Transverse colon (tissue), 4 donors: Measurements from ENCODE around the gene TLR5. TPM values are rescaled to one million over a fixed set of nuclear protein-coding genes. Genes with fewer than 3 reads are reported as not detected.

Experiments
- DNase-seq: peaks from one replicate; pipeline ENCODE4 v3.0.0-alpha.2; 2019
- H3K27ac ChIP-seq, 4 donors: fragments of 200-600 bp; sonication (generic); 2 replicates each; pipeline ENCODE4 v1.5.1; 2016 to 2018; ENCODE audit warnings: inconsistent platforms in 4 of 4
- H3K27me3 ChIP-seq: fragments of 200-600 bp; sonication (generic); 2 replicates; pipeline ENCODE4 v1.5.1; 2017; ENCODE audit warnings: inconsistent platforms
- H3K36me3 ChIP-seq, 4 donors: fragments of 200-600 bp; sonication (generic); 2 replicates each; pipeline ENCODE4 v1.5.1; 2017 to 2019; ENCODE audit warnings: inconsistent platforms in 4 of 4
- H3K4me1 ChIP-seq, 4 donors: fragments of 200-600 bp; sonication (generic); 2 replicates each; pipeline ENCODE4 v1.5.1; 2017 to 2020; ENCODE audit warnings: inconsistent platforms in 4 of 4
- H3K4me3 ChIP-seq, 4 donors: fragments of 200-600 bp; sonication (generic); 1 replicate in 1 of 4; 2 replicates in 3 of 4; pipeline versions ENCODE4 v1.5.1 to v1.6.1; 2017 to 2019; ENCODE audit warnings: inconsistent platforms in 4 of 4
- H3K9me3 ChIP-seq, 2 donors: fragments of 200-600 bp; sonication (generic); 2 replicates each; pipeline ENCODE4 v1.5.1; 2017 to 2019; ENCODE audit warnings: inconsistent platforms in 2 of 2
- EP300 ChIP-seq: sonication (generic); formaldehyde crosslinking; IDR thresholded peaks from one replicate; pipeline ENCODE4 v1.6.1; 2017; ENCODE audit warnings: antibody characterized with exemption, low read depth
- POLR2A ChIP-seq: fragments of 450-650 bp; IDR thresholded peaks from one replicate; pipeline ENCODE4 v1.6.1; 2016; ENCODE audit warnings: antibody characterized with exemption, mild to moderate bottlenecking, moderate library complexity
- POLR2AphosphoS5 ChIP-seq, 3 donors: sonication (generic); formaldehyde crosslinking; IDR thresholded peaks; one replicate each; pipeline ENCODE4 v1.6.1; 2016; ENCODE audit warnings: antibody characterized with exemption in 3 of 3
- WGBS, 2 donors: methylation state at CpG; one replicate each; pipeline ENCODE4 v1.1.5; 2018; ENCODE audit warnings: low coverage in 1 of 2; 5-methylcytosine and 5-hydroxymethylcytosine counted together
- in situ Hi-C, 4 donors: fragments of 200-750 bp; cut with MboI; loops; one replicate each; pipeline versions ENCODE4 v1.15.0 to v1.15.1; 2017; ENCODE audit warnings: low sequenced_read_pairs in 3 of 4, low pct_ligation_motif_present in 1 of 4, low pct_unique_long_range_greater_than_20kb in 1 of 4
- intact Hi-C: fragments of 100-400 bp; cut with DNase I; formaldehyde crosslinking; loops from one replicate; pipeline ENCODE4 v1.15.1; 2023; ENCODE audit warnings: low total_unique reads
- total RNA-seq, 4 donors: library from RNA; depleted of rRNA; stranded (reverse); fragments of >200 nt; gene quantifications; one replicate each; pipeline ENCODE4 v1.1.0, GENCODE V29; 2016
- TF ChIP-seq, protein P1 (sequence below), 5 experiments: fragments of 200-600 bp in 3 of 5; fragments of 450-650 bp in 2 of 5; sonication (generic) in 3 of 5; IDR thresholded peaks; 1 replicate in 2 of 5; 2 replicates in 3 of 5; pipeline ENCODE4 v1.5.1; 2016 to 2017; ENCODE audit warnings: antibody characterized with exemption in 5 of 5, inconsistent platforms in 3 of 5, mild to moderate bottlenecking in 2 of 5, moderate library complexity in 1 of 5

Gene TLR5
- total RNA-seq, 4 donors from 2014 or later, result 1.9 to 9.4 (median 3.8) TPM; not detected in 1

DNA sequence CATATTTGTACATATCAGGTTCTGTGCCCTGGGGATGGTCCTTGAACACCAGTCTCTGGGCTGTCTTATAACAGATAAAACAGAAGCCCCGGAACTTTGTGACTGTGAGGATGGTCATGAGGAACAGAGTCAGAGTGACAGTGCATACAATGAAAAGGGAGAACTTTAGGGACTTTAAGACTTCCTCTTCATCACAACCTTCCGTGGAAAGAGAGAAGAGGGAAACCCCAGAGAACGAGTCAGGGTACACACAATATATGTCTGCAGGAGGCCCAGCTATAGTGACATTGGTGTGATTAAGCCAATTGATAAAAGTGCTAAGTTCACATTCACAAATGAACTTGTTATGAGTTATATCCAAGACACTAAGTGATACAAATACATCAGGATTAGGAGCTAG is 32.1 kb downstream of the TLR5 start:
- Histone ChIP-seq H3K4me1 (peaks cover 0 to 8% (median 5%) of the 10 kb centered on the region in 4 donors), H3K9me3 (no peaks in the 10 kb centered on the region), H3K27ac (no peak overlapping the region), H3K27me3 (no peaks in the 10 kb centered on the region), H3K36me3 (no peaks in the 10 kb centered on the region), H3K4me3 (no peak overlapping the region)
- WGBS, 2 donors, result 77 to 80% methylated on average over 1 to 3 of the region's 3 CpGs
- in situ Hi-C loops, result loop anchor here in 1 of 4 donors (25.0 kb wide), 1 partner anchor 649 kb away; no protein-coding TSS in a partner anchor
- TF ChIP-seq POLR2A (no peak), POLR2AphosphoS5 (IDR thresholded peaks at IDR 0.05) (no peak), EP300 (no peak)
- TF ChIP-seq, protein P1, sequence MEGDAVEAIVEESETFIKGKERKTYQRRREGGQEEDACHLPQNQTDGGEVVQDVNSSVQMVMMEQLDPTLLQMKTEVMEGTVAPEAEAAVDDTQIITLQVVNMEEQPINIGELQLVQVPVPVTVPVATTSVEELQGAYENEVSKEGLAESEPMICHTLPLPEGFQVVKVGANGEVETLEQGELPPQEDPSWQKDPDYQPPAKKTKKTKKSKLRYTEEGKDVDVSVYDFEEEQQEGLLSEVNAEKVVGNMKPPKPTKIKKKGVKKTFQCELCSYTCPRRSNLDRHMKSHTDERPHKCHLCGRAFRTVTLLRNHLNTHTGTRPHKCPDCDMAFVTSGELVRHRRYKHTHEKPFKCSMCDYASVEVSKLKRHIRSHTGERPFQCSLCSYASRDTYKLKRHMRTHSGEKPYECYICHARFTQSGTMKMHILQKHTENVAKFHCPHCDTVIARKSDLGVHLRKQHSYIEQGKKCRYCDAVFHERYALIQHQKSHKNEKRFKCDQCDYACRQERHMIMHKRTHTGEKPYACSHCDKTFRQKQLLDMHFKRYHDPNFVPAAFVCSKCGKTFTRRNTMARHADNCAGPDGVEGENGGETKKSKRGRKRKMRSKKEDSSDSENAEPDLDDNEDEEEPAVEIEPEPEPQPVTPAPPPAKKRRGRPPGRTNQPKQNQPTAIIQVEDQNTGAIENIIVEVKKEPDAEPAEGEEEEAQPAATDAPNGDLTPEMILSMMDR (IDR thresholded peaks at IDR 0.05), result no peak
- DNase-seq, result no peak
- intact Hi-C loops, result no loop called here

DNA sequence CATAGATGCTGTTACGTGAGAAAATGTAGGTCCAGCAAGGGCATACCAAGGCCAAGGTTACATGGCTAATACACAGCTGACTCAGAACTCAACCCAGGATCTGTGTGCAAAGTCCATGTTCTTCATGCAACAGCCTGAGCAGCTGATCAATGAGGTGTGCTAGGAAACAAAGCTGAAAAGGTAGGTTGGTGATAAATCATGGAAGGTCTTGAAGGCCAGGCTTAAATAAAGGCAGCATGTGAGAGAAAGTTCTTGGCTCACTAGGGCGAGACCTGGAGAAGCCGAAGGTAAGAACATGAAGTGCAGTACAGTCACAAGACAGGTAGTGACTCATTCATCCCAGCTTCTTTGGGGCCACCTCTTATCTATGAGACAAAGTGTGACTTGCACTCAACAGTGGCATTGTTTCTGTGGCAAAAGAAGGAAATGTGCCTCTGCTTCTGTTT is 33.4 kb downstream of the TLR5 start:
- Histone ChIP-seq H3K9me3 (no peaks in the 10 kb centered on the region), H3K4me3 (no peak overlapping the region), H3K27ac (no peak overlapping the region), H3K36me3 (no peaks in the 10 kb centered on the region), H3K4me1 (peaks cover 0 to 8% (median 4%) of the 10 kb centered on the region in 4 donors), H3K27me3 (no peaks in the 10 kb centered on the region)
- in situ Hi-C loops, result loop anchor here in 1 of 4 donors (25.0 kb wide), 1 partner anchor 647 kb away; no protein-coding TSS in a partner anchor
- WGBS, 2 donors, result 76 to 82% methylated on average over 2 to 3 of the region's 3 CpGs
- DNase-seq, result no peak
- TF ChIP-seq, protein P1 (IDR thresholded peaks at IDR 0.05), result no peak
- TF ChIP-seq POLR2A (no peak), EP300 (no peak), POLR2AphosphoS5 (IDR thresholded peaks at IDR 0.05) (no peak)
- intact Hi-C loops, result no loop called here

DNA sequence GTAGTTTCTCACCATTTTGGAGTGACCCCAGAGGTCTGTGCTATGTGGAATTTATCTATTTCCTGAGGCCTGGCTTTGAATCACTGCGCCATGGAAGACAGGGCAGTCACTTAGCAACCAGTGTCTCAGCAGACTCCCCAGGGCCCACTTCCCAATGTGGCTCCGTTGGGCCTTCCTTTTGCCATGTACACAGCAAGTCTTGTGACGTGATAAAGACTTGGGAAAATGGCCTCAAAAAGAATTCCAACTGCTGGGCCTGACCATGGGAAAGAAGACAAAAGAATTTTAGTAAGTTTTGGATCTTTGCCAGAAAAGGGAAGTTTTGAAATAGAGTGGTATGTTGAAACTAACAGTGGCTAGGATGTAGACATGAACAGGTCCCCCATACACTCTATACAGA is 36.2 kb downstream of the TLR5 start:
- intact Hi-C loops, result no loop called here
- H3K4me1 ChIP-seq, result no peaks in the 10 kb centered on the region
- DNase-seq, result no peak
- 69 to 82% methylated on average over 2 to 3 of the region's 3 CpGs for WGBS, 2 donors
- no peaks in the 10 kb centered on the region for H3K36me3 ChIP-seq
- H3K27ac ChIP-seq, result no peak overlapping the region
- H3K27me3 ChIP-seq, result no peaks in the 10 kb centered on the region
- TF ChIP-seq POLR2AphosphoS5 (IDR thresholded peaks at IDR 0.05), result no peak
- in situ Hi-C loops, result loop anchor here in 1 of 4 donors (25.0 kb wide), 1 partner anchor 645 kb away; no protein-coding TSS in a partner anchor
- H3K4me3 ChIP-seq, result no peak overlapping the region
- no peaks in the 10 kb centered on the region for H3K9me3 ChIP-seq

DNA sequence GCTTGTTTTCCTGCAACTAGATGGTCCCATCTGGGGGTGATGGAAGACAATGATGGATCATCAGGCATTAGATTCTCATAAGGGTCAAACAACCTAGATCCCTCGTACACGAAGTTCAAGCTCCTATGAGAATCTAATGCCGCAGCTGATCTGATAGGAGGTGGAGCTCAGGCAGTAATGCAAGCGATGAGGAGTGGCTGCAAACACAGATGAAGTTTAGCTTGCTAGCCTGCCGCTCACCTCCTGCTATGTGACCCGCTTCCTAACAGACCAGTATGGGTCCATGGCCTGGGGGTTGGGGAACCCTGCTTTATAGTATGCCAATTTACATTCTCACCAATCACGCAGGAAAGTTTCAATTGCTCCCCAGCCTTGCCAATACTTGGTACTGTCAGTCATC is 37.5 kb downstream of the TLR5 start:
- intact Hi-C loops, result no loop called here
- Histone ChIP-seq H3K27me3 (no peaks in the 10 kb centered on the region), H3K4me3 (no peak overlapping the region), H3K9me3 (no peaks in the 10 kb centered on the region), H3K4me1 (no peaks in the 10 kb centered on the region), H3K36me3 (no peaks in the 10 kb centered on the region), H3K27ac (no peak overlapping the region)
- in situ Hi-C loops, result loop anchor here in 1 of 4 donors (25.0 kb wide), 1 partner anchor 643 kb away; no protein-coding TSS in a partner anchor
- 92% methylated on average over 7 of the region's 7 CpGs; no CpG with 5 or more reads in 1 of the 2 donors for WGBS, 2 donors
- TF ChIP-seq POLR2AphosphoS5 (IDR thresholded peaks at IDR 0.05), result no peak
- no peak for DNase-seq

DNA sequence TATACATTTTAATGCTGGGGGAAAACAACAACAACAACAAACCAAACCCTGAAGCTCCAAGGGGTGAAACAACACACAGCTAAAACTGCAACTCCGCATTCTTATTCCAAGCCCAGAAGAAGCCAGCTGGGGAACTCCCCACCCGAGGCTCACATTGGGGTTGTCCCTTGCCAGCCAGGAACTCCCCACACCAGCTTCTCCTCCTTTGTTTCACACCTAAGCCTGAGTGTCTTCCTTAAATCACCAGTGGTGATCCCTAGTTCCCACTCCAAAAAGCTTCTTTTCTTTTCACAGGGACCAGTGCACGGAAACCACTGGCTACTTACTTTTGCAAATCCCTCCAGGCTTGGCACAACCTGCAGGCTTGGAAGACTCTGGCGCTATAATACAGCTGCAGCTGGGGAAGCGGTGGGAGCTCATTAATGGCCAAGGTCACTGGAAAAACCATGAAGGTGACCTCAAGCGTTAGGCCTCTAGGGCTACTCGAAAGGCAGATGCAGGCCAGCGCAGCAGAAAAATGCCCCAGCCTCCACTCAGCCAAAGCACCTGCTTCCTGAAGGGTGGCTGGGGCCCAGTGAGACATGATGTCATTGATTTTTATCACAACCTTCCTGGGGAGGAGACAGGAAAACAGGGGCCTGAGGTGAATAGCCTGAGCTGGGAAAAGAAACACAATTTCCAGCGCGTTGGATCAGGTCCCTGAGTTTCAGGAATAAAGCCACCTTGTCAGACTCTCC is 40.1 kb downstream of the TLR5 start:
- no peaks in the 10 kb centered on the region for H3K9me3 ChIP-seq
- no peaks in the 10 kb centered on the region for H3K27me3 ChIP-seq
- H3K36me3 ChIP-seq, result no peaks in the 10 kb centered on the region
- H3K27ac ChIP-seq, result no peak overlapping the region
- H3K4me3 ChIP-seq, result no peak overlapping the region
- no peak for DNase-seq
- in situ Hi-C loops, result loop anchor here in 1 of 4 donors (25.0 kb wide), 1 partner anchor 641 kb away; no protein-coding TSS in a partner anchor
- H3K4me1 ChIP-seq, result no peaks in the 10 kb centered on the region
- WGBS, 2 donors, result 48 to 68% methylated on average over 5 to 10 of the region's 10 CpGs
- intact Hi-C loops, result no loop called here
- no peak for TF ChIP-seq POLR2AphosphoS5 (IDR thresholded peaks at IDR 0.05)
- TF ChIP-seq, protein P1 (IDR thresholded peaks at IDR 0.05), result no peak
- no peak for TF ChIP-seq EP300
- no peak for TF ChIP-seq POLR2A
